ENCODE results near the gene C9orf152.

GRCh38 chr9:110178281-110178680 is 29.7 kb downstream of the C9orf152 start:
- TF ChIP-seq BHLHE40 (IDR thresholded peaks at IDR 0.05; ENCODE audit: low read length) (no peak), NCOR1 (IDR thresholded peaks at IDR 0.05; ENCODE audit: borderline replicate concordance, low read length) (no peak), ZNF530 (CRISPR knock-in tag; IDR thresholded peaks at IDR 0.05; ENCODE audit: low read depth) (no peak), MAZ (IDR thresholded peaks at IDR 0.05; ENCODE audit: borderline replicate concordance, low read depth, low read length) (no peak), MAZ (CRISPR knock-in tag; IDR thresholded peaks at IDR 0.05; ENCODE audit: low read depth) (no peak)

Measured in HepG2 (cell line).